Neural crest cell (in vitro differentiated cells): ENCODE data around the gene ZCCHC24. TPM values are rescaled to one million over a fixed set of nuclear protein-coding genes. Genes with fewer than 3 reads are reported as not detected.

ENCODE experiments used
- DNase-seq: peaks from one replicate; pipeline ENCODE4 v3.0.0; 2021; ENCODE audit warnings: low read depth, mixed read lengths, low spot score
- H3K27ac Mint-ChIP-seq: one replicate; pipeline ENCODE4 v1.8.0; 2021; ENCODE audit warnings: mild to moderate bottlenecking, mixed read lengths; ENCODE audit not compliant: unreplicated experiment
- H3K27me3 Mint-ChIP-seq: 2 replicates; pipeline ENCODE4 v1.8.0; 2021; ENCODE audit warnings: low read depth, mild to moderate bottlenecking, mixed read lengths
- H3K36me3 Mint-ChIP-seq: 2 replicates; pipeline ENCODE4 v1.8.0; 2021; ENCODE audit warnings: low read depth, mild to moderate bottlenecking, mixed read lengths
- H3K4me1 Mint-ChIP-seq: 2 replicates; pipeline ENCODE4 v1.8.0; 2021; ENCODE audit warnings: mixed read lengths
- H3K4me3 Mint-ChIP-seq: one replicate; pipeline ENCODE4 v1.8.0; 2021; ENCODE audit warnings: mild to moderate bottlenecking, mixed read lengths
- H3K9me3 Mint-ChIP-seq: 2 replicates; pipeline ENCODE4 v1.8.0; 2021; ENCODE audit warnings: mixed read lengths
- total RNA-seq: library from RNA; stranded (reverse); gene quantifications from 2 replicates; pipeline ENCODE4 v1.2.1, GENCODE V29; 2021
- TF ChIP-seq, protein P1 (sequence below): fragments of 200-600 bp; sonication (generic); conservative IDR thresholded peaks from 2 replicates; pipeline ENCODE4 v1.5.0; 2021; ENCODE audit warnings: antibody characterized with exemption, mild to moderate bottlenecking

ZCCHC24 gene
- total RNA-seq, 1 donor from 2014 or later, result 26.5 TPM

DNA sequence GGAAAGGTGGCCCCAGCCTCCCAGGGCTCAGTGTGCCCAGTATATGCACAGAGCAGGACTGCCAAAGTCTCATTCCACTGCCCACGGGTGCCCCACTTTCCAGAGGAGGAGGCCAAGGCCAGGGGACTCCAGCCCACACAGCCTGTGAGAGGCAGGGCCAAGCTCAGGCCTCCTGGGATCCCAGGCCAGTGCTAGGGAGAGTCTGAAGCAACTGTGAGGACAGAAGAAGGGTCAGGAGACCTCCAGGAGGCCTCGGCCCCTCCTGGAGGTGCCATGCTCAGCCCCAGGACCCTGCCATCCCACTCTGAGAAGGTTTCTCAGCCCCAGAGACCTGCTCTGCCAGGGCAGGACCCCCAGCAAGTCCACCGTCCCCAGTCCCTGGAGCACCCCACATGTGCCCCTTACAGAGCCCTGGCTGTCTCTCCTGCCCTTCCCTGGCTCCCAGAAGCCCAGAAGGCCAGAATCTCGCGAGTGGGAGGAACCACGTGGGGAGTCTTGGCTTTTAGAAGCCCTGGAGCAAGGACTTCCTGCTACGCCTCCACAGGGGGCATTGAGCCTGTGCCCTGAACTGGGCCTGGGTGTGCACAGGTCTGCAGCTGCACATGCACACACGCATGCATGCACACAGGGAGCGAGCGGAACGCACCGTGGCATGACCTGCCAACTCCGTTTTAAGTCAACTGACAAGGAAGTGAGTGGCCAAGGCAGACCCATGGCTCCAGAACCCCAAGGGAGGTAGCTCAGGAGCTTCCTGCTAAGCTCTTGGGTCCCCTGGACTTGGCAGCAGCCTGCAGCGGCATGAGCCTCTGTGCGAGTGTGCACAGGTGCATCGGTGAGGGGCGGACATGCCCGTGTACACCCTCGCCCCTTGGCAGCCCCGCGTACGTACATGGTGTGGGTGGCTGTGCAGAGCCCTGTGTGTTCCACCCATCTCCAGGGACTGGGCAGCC, 33.6 kb downstream of the ZCCHC24 start:
- no peaks in the 10 kb centered on the region for H3K27me3 Mint-ChIP-seq
- H3K4me3 Mint-ChIP-seq, result no peak overlapping the region
- no peaks in the 10 kb centered on the region for H3K9me3 Mint-ChIP-seq
- H3K36me3 Mint-ChIP-seq, result no peaks in the 10 kb centered on the region
- DNase-seq, result no peak
- peak overlapping the region; percentile 19 for H3K27ac Mint-ChIP-seq
- H3K4me1 Mint-ChIP-seq, result peaks cover 39% of the 10 kb centered on the region
- TF ChIP-seq, protein P1, sequence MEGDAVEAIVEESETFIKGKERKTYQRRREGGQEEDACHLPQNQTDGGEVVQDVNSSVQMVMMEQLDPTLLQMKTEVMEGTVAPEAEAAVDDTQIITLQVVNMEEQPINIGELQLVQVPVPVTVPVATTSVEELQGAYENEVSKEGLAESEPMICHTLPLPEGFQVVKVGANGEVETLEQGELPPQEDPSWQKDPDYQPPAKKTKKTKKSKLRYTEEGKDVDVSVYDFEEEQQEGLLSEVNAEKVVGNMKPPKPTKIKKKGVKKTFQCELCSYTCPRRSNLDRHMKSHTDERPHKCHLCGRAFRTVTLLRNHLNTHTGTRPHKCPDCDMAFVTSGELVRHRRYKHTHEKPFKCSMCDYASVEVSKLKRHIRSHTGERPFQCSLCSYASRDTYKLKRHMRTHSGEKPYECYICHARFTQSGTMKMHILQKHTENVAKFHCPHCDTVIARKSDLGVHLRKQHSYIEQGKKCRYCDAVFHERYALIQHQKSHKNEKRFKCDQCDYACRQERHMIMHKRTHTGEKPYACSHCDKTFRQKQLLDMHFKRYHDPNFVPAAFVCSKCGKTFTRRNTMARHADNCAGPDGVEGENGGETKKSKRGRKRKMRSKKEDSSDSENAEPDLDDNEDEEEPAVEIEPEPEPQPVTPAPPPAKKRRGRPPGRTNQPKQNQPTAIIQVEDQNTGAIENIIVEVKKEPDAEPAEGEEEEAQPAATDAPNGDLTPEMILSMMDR, result no peak

DNA sequence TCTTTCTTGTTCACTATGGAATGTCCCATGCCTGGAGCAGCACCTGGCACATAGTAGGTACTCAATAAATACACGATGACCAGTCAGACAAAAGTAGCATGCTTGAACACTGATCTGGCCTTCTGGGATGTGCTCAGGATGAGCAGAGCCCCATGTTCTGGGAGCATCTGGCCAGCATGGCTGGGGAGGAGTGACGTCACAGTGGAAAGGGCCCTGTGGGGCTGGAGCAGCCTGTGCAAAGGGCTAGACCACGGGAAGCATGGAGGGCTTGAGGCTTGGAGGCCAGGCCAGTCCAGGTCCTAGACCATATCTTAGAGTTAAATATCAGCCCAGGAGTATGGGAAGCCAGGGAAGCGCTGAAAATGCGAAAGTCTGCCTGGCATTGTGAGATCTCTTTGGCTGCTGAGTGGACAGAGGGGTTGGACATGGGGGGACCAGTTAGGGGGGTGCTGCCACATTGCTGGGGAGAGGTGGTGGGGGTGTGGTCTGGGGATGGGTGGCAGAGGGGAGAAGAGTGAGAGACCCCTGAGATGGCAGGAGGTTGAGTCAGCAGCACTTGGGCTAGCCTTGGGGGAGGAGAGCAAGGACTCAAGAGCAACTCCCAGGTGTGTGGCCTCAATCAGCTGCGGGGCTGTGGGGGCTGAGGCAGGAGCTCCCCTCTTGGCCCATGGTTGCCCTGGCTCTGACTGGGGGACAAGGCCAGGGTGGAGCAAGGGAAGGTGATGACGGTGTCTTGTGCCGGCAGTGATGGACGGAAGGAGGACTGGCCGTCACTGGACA, 34.9 kb downstream of the ZCCHC24 start:
- H3K4me3 Mint-ChIP-seq, result peak overlapping the region; percentile 52
- H3K27me3 Mint-ChIP-seq, result no peaks in the 10 kb centered on the region
- H3K27ac Mint-ChIP-seq, result peak overlapping the region; percentile 72
- TF ChIP-seq, protein P1, result no peak
- H3K36me3 Mint-ChIP-seq, result no peaks in the 10 kb centered on the region
- H3K9me3 Mint-ChIP-seq, result no peaks in the 10 kb centered on the region
- H3K4me1 Mint-ChIP-seq, result peaks cover 42% of the 10 kb centered on the region
- DNase-seq, result no peak

DNA sequence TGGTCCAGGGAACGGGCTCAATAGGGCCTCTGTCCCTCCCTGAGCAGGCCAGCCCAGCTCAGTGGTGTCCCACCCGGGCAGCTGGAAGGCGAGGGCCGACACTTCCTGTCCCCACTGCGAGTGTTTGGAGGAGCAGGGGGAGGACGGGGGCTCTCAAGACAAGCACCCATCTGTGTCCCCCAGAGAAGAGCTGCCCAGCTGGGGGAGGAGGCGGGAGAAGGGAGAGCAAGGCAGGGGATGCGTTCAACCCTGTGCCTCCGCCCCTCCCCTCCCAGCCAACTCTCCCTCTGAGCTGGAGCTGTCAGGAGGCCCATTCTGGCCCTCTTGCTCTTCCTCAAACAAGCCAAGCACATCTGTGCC, 35.7 kb downstream of the ZCCHC24 start:
- Mint-ChIP-seq H3K4me1 (peaks cover 42% of the 10 kb centered on the region), H3K27me3 (no peaks in the 10 kb centered on the region), H3K9me3 (no peaks in the 10 kb centered on the region), H3K4me3 (peak overlapping the region; percentile 52), H3K27ac (peak overlapping the region; percentile 72), H3K36me3 (no peaks in the 10 kb centered on the region)
- DNase-seq, result peak; percentile 53
- TF ChIP-seq, protein P1, result no peak

DNA sequence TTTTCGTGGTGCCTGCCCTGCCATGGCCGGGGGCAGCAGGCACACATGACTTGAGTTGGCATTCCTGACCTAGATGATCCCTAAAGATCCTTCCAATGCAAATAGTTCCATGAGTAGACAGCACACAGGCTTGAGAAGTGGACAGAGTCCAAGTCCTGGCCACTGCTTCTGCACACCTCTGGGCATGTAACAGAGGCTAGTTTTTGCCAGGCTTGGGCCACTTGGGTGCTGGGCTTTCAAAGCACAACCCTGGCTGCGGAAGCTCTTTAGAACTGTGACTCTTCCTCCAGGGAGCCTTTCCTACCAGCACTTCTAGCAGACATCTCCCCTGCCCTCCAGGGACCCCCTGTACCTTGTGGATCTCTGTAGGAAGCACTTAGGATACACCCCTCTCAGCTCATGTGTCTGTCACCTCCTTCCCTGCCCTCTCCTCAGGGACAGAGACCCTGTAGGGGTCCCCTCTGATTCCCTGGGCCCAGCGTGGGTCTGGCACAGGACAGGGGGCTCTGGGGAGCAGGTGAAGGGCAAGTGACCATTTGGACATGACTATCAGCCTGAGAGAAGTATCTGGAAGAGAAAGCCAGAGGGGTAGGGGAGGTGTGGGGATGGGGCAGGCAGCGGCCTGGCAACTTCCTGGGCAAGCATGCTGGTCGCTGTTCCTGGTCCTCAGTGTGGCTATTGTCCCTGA, 36.2 kb downstream of the ZCCHC24 start:
- TF ChIP-seq, protein P1, result no peak
- Mint-ChIP-seq H3K4me3 (peak overlapping the region; percentile 52), H3K9me3 (no peaks in the 10 kb centered on the region), H3K27ac (peak overlapping the region; percentile 75), H3K36me3 (no peaks in the 10 kb centered on the region), H3K27me3 (no peaks in the 10 kb centered on the region), H3K4me1 (peaks cover 47% of the 10 kb centered on the region)
- no peak for DNase-seq
